GM18861 (cell line): ENCODE results near the gene ZNF367.

Source experiments
- ATAC-seq: cut with Tn5 transposase; IDR thresholded peaks from one replicate; pipeline ENCODE4 v1.9.1; 2021; ENCODE audit not compliant: unreplicated experiment

Gene ZNF367

DNA sequence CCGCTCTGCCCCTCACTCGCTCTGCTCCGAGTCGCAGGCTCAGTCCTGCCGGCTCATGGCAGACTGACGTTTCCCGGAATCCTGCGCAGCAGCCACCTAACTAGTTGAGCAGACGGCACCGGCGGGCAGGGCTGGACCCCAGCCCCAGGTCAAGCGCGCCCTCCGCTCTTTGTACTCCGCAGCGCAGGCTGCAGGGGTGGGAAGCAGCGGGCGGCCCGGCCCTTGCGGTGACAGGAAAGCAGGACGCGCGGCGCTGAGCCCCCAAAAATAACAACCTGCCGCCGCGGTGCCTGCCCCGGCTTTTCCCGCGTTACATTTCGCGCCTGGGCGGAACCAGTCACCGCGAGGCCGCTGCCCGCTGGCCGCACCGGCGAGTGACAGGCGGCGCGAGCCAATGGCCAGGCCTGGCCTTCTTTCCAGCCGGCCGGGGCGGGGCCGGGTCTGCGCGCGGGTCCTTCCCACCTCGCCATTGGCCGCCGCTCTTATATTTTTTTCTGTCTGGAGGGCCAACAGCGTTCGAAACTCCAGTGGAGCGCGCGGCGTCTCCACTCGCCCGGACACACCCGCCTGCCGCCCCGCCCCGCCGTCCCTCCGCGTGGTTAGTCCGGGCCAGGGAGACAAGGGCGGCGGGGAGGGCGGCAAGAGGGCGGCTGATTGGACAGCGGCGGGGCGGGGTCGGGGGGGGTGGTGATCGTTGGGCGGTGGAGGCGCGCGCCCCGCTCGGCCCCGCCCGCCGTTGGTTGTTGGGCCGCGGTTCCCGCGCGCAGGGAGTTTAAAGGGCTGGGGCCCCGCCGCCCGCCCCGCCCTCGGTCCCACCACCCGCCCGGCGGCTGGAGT lies at the start of gene ZNF367:
TSS of gene ZNF367 (minus strand) at position 288 of the 837 bp plus-strand sequence. CDS start 338 bp downstream, outside the sequence.
- peak; percentile 46 for ATAC-seq

GRCh38 chr9:96467784-96468183 lies 49.6 kb upstream of the ZNF367 start:
- no peak for ATAC-seq

DNA sequence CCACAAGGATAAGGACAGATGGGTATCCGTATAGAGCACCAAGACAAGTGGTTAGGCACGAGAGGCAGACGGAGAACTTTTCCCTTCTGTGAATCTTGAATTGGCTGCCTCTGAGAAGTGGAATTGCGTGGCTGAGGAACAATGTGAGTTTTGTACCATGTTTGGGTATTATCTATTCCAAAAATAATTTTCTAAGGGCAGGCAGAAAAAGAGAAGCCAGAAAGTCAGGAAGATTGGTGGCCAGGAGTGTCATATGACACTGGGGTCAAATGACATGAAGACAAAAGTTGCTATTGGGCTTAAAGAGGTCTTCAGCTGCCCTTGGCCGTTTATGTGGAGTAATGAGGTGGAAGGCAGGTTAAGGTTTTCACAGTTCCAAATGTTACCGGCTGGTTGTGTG lies 46.3 kb upstream of the ZNF367 start:
- no peak for ATAC-seq

GRCh38 chr9:96462541-96462940 lies 44.4 kb upstream of the ZNF367 start:
- ATAC-seq: no peak

GRCh38 chr9:96461336-96461735 lies 43.2 kb upstream of the ZNF367 start:
- ATAC-seq: no peak

DNA sequence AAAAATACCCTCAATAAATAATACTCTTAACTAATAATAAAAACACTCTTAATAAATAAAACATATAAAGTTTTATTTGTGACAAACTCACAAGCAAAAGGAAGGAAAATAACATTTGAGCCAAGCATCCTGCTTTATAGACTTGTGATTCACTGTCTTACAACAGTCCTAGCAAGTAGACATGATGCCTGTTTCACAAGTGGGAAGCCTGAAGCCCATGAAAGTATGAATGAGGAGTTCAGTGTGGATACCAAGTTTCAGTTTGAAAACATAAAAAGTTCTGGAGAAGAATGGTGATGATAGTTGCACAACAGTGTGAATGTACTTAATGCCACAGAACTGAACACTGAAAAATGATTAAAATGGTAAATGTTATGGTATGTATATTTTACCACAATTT lies 42.7 kb upstream of the ZNF367 start:
- no peak for ATAC-seq

GRCh38 chr9:96460470-96460869 lies 42.3 kb upstream of the ZNF367 start:
- ATAC-seq: no peak

DNA sequence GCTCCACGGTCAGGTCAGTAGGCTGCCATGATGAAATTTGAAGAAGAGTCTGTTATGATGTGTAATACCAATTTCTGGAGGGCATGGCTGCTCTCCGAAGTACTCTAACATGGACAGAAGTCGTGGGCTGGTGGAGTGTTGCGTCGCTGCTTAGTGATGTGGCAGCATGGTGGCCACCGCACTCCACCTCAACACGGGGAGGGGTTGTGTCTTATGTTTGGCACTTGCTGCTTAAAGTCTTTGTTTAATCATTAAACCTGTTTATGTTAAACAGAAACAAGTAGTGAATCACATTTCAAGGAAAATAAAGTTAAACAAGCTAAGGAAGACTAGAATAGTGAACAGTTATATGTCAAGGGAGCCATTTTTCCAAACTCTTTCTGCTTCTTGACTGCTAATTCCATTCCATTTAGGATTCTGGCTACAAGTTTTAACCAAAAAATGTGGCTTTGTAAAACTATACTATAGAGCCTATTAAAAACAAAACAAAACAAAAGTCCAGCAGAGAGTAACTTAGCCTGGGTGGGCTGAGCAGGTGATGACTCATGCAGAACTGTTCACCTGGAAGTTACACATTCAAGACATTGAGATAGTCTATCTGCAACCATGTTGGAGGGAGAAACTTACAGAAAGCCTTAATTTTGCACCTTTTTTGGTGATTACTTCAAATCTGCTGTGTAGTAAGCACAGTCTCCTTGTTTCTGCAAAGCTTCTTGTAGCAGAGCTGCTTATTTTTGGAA lies 41.3 kb upstream of the ZNF367 start:
- no peak for ATAC-seq

GRCh38 chr9:96458226-96458625 lies 40.1 kb upstream of the ZNF367 start:
- no peak for ATAC-seq

DNA sequence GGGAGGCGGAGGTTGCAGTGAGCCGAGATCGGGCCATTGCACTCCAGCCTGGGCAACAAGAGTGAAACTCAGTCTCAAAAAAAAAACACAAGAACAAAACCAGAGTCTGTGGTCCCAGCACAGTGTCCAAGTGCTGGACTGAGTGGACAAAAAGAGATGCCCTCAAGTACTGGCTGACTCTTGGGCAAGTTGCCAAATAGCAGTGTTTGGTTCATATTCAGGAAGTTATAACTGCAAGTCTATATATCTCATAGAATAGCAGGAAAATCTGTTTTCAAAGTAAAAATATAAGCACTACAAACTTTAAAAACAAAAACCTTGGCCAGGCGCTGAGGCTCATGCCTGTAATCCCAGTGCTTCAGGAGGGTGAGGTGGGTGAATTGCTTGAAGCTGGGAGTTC lies 39.1 kb upstream of the ZNF367 start:
- ATAC-seq: no peak

GRCh38 chr9:96453625-96454024 lies 35.5 kb upstream of the ZNF367 start:
- ATAC-seq: no peak

- ATAC-seq: no peak
Measured at GRCh38 chr9:96450613-96451528, 32.7 kb upstream of the ZNF367 start.

DNA sequence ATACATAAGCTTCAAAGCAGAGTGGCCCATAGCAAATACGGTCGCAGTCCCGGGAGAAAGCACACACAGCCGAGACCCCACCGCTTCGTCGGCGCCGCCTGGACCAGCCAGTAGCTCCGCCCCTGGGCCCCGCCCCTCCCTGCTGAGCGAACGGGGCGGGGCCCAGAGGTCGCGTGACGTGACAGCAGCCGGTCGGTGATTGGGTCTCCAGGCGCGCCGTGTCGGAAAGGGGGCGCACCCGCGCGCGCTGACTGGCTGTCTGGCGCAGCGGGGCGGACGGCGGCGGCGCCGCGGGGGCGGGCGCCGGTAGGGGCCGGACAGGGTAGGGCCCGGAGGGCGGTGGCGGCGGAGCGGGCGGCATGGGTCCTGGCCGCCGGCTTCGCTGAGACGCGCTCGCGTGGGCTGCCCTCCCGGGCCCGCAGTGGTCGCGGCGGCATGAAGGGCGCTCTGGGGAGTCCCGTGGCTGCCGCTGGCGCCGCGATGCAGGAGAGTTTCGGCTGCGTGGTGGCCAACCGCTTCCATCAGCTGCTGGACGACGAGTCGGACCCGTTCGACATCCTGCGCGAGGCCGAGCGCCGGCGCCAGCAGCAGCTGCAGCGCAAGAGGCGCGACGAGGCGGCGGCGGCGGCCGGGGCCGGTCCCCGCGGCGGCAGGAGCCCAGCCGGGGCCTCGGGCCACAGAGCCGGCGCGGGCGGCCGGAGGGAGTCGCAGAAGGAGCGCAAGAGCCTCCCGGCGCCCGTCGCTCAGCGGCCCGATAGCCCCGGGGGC lies 31.9 kb upstream of the ZNF367 start, which contains the start of gene HABP4:
TSS of gene HABP4 (plus strand) at position 325 of the 768 bp plus-strand sequence. CDS start at position 436, 111 bp downstream.
- peak; percentile 92 for ATAC-seq

DNA sequence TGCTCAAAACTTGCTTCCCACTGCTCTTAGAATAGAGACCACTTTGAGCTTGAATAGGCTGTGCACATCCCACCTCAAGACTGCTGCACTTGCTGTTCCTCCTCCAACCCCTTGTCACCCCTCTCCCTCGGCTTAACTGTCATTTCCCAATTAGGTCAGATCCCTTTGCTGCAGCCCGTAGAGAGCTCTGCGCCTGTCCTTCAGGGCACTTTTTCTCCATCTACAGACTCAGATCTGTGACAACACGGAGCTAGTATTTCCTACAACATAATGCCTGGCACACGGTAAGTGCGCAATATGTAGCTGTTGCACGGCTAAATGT lies 31.3 kb upstream of the ZNF367 start:
- no peak for ATAC-seq

DNA sequence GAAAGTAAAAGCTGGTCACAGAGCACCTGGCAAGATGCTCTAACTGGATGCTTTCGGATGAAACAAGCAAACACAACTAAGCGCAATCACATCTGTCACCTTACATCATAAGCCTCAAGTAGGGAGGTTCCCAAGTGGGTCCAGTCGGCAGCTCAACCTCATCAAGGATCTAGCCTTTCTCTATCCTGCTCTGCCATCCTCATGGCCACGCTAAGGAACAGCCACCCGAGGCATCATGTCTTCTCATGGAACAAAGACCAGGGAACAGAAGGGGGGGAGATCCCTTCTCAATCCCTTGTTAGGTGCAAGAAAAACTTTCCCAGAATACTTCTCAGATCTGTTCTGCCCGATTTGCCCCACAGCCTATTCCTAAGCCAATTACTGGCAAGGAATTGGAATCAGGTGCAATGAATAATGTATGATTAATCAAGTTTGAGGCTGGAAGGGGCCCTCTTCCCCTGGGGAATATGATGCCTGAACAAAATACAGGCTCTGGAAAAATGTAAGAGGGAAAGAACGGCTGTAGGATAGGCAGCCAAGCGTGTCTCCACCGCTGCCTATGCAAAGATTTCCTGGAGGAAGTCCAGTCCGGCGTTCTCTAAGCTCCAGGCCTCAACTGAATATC lies 30.5 kb upstream of the ZNF367 start:
- ATAC-seq: no peak

- no peak for ATAC-seq
Measured at GRCh38 chr9:96447406-96447805, 29.2 kb upstream of the ZNF367 start.

DNA sequence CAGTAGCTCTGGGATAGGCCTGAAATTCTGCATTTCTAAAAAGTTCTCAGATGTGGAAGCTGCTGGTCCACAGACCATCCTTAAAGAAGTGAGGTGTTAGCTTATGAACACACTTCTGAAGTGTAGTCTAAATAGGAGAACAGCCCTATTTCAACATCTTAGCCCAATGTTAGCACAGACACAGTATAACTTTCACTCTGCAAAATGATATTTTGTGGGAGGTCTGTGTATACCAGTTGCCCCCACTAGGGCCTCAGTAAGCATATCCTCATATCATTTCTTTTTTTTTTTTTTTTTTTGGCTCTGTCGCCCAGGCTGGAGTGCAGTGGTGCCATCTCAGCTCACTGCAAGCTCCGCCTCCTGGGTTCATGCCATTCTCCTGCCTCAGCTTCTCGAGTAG lies 24.3 kb upstream of the ZNF367 start:
- no peak for ATAC-seq

- no peak for ATAC-seq
Measured at GRCh38 chr9:96441798-96442445, 23.8 kb upstream of the ZNF367 start.

DNA sequence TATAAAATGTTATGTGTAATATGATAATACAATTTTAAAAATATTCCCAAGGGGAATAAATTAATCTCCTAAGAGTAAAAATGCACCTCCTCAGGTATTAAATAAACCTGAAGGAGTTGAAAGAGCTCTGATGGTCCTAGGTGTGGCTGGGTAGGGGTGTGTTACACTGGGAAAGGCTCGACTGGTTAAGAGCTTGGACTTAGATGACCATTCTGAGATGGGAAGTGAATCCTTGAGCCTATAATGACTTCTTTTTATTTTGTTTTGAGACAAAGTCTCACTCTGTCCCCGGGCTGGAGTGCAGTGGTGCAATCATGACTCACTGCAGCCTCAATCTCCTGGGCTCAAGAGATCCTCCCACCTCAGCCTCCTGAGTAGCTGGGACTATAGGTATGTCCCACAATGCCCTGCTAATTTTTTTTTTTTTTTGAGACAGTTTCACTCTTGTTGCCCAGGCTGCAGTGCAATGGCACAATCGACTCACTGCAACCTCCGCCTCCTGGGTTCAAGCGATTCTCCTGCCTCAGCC lies 22.6 kb upstream of the ZNF367 start:
- ATAC-seq: no peak
